GM10266 (cell line): ENCODE measurements around the gene DNPEP.

Experiments
- DNase-seq: peaks from one replicate; pipeline ENCODE4 v3.0.0; 2012; ENCODE audit errors: extremely low spot score
- CTCF ChIP-seq: IDR thresholded peaks from 2 replicates; pipeline ENCODE4 v1.5.1; 2012; ENCODE audit warnings: mild to moderate bottlenecking, low read depth; ENCODE audit not compliant: control insufficient read depth, insufficient read depth; ENCODE audit errors: missing control alignments

DNPEP gene

GRCh38 chr2:219356834-219357233 lies 30.9 kb downstream of the DNPEP start:
- DNase-seq, result no peak
- no peak for TF ChIP-seq CTCF

- no peak for DNase-seq
- no peak for TF ChIP-seq CTCF
Measured at GRCh38 chr2:219354582-219354981, 33.1 kb downstream of the DNPEP start.

- no peak for DNase-seq
- TF ChIP-seq CTCF, result no peak
Measured at GRCh38 chr2:219353129-219353528, 34.6 kb downstream of the DNPEP start.

- DNase-seq, result peak; percentile 81
- peak; percentile 66 for TF ChIP-seq CTCF
Measured at GRCh38 chr2:219352448-219353023, 35.2 kb downstream of the DNPEP start.

- DNase-seq, result no peak
- no peak for TF ChIP-seq CTCF
Measured at GRCh38 chr2:219350710-219351221, 36.9 kb downstream of the DNPEP start.

- TF ChIP-seq CTCF, result no peak
- DNase-seq, result no peak
Measured at GRCh38 chr2:219350215-219350614, 37.5 kb downstream of the DNPEP start.

GRCh38 chr2:219344751-219345430 lies 42.8 kb downstream of the DNPEP start:
- no peak for DNase-seq
- no peak for TF ChIP-seq CTCF
